D721Med (cell line): ENCODE data around the gene ACP7.

Experiments
- DNase-seq: peaks from one replicate; pipeline ENCODE4 v3.0.0; 2011; ENCODE audit warnings: low spot score; ENCODE audit not compliant: insufficient read length
- FAIRE-seq: peaks from 2 replicates; lab custom pipeline; 2011; peaks lifted over from hg19 to GRCh38; lab: Jason Lieb, UNC
- TF ChIP-seq, protein P1 (sequence below): IDR thresholded peaks from 2 replicates; pipeline ENCODE4 v1.5.1; 2012; ENCODE audit warnings: mild to moderate bottlenecking, control low read depth; ENCODE audit not compliant: insufficient read depth; ENCODE audit errors: missing control alignments

Gene ACP7

GRCh38 chr19:39146686-39147450, 62.7 kb downstream of the ACP7 start:
- no peak for DNase-seq
- TF ChIP-seq, protein P1, sequence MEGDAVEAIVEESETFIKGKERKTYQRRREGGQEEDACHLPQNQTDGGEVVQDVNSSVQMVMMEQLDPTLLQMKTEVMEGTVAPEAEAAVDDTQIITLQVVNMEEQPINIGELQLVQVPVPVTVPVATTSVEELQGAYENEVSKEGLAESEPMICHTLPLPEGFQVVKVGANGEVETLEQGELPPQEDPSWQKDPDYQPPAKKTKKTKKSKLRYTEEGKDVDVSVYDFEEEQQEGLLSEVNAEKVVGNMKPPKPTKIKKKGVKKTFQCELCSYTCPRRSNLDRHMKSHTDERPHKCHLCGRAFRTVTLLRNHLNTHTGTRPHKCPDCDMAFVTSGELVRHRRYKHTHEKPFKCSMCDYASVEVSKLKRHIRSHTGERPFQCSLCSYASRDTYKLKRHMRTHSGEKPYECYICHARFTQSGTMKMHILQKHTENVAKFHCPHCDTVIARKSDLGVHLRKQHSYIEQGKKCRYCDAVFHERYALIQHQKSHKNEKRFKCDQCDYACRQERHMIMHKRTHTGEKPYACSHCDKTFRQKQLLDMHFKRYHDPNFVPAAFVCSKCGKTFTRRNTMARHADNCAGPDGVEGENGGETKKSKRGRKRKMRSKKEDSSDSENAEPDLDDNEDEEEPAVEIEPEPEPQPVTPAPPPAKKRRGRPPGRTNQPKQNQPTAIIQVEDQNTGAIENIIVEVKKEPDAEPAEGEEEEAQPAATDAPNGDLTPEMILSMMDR = no peak
- FAIRE-seq = no peak

GRCh38 chr19:39147480-39147879, 63.3 kb downstream of the ACP7 start:
- DNase-seq = no peak
- TF ChIP-seq, protein P1 = no peak
- FAIRE-seq = no peak

GRCh38 chr19:39148939-39149529, 64.9 kb downstream of the ACP7 start:
- TF ChIP-seq, protein P1 = no peak
- DNase-seq = no peak
- no peak for FAIRE-seq

GRCh38 chr19:39150235-39150634, 66.1 kb downstream of the ACP7 start:
- FAIRE-seq = no peak
- TF ChIP-seq, protein P1 = no peak

GRCh38 chr19:39150807-39151600, 66.8 kb downstream of the ACP7 start:
- TF ChIP-seq, protein P1 = no peak
- no peak for DNase-seq

More at GRCh38 chr19:39150235-39150634, 66.1 kb downstream of the ACP7 start:
- DNase-seq = no peak

DNA sequence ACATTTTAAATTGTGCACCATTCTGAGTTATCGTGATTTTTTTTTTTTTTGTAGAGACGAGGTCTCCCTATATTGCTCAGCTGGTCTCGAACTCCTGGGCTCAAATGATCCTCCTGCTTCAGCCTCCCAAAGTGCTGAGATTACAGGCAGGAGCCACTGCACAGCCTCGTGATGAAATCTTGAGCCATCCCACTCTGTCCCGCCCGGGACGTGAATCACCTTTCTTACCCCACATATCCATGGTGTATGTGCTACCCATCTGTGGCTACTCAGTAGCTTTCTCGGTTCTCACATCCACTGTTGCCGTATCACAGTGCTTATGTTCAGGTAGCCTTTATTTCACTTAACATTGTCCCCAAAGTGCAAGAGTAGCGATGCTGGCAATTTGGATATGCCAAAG, 67.9 kb downstream of the ACP7 start:
- no peak for DNase-seq
- TF ChIP-seq, protein P1 = no peak
- FAIRE-seq = no peak

More at GRCh38 chr19:39150807-39151600, 66.8 kb downstream of the ACP7 start:
- no peak for FAIRE-seq
